SKM-1 (cell line): Measurements from ENCODE around the gene PCYOX1L.
"Not testable (repeated sequence)": the region's sequence is repeated elsewhere in the genome, so short reads cannot be mapped to it uniquely, and the experiment has no call there.

Experiments
- DNase-seq: peaks from one replicate; lab custom pipeline; 2025; ENCODE audit not compliant: unreplicated experiment; lab: John Stamatoyannopoulos, UW

The PCYOX1L gene

GRCh38 chr5:149383399-149383798, 25.6 kb downstream of the PCYOX1L start:
- DNase-seq: no peak

DNA sequence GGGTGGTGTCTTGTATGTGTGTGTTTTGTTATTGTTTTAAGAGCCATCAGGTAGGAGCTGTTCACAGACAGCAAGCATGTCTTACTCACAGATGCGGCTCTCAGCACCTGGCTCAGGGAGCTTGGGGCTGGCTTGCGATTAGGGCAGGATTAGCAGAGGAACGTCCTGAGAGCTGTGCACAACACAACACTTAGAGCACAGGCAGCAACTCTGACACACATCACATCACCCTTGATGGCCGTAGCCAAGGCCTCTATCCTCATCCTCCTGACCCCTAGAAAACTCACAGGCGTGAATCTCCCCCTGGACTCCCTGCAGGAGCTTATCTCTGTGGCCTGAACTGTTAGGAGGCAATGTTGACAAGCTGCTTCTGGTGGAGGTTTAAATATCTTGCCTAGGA, 28.3 kb downstream of the PCYOX1L start:
- no peak for DNase-seq

- no peak for DNase-seq
Measured at GRCh38 chr5:149387081-149387631, 29.3 kb downstream of the PCYOX1L start.

GRCh38 chr5:149387982-149388381, 30.1 kb downstream of the PCYOX1L start:
- DNase-seq: no peak

- no peak for DNase-seq
Measured at GRCh38 chr5:149388498-149389190, 30.8 kb downstream of the PCYOX1L start.

GRCh38 chr5:149389552-149390495, 32.0 kb downstream of the PCYOX1L start:
- DNase-seq: no peak

DNA sequence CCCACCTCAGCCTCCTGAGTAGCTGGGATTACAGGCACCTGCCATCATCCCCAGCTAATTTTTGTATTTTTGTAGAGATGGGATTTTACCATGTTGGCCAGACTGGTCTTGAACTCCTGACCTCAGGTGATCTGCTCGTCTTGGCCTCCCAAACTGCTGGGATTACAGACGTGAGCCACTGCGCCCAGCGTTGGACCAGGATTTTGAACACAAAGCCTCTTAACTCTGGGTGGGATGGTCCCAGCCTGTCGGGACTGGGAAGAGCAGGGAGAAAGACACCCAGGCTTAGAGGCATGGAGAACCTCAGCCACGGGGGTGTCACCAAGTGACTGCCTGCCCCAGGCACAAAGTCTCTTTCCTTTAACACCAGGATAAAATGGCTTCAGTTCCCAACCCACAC, 33.2 kb downstream of the PCYOX1L start:
- not testable (repeated sequence) for DNase-seq

DNA sequence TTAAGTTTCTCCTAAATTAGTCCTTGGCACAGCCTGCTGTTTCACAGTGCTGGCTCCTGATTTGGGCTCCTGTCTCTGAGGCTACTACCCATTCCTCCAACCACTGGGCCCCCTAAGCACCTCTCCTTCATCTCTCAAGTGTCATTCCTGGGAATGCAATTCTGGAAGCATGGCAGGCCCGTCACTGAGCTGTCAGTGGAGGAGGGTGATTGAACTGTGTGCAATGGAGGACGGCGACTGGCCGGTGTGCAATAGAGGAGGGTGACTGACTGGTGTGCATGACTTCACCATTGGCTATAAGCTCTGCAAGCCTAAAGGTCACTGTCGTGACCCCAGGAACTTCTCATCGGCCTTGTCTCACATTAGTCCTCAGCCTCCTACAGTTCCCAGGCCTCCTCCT, 33.7 kb downstream of the PCYOX1L start:
- DNase-seq: no peak

DNA sequence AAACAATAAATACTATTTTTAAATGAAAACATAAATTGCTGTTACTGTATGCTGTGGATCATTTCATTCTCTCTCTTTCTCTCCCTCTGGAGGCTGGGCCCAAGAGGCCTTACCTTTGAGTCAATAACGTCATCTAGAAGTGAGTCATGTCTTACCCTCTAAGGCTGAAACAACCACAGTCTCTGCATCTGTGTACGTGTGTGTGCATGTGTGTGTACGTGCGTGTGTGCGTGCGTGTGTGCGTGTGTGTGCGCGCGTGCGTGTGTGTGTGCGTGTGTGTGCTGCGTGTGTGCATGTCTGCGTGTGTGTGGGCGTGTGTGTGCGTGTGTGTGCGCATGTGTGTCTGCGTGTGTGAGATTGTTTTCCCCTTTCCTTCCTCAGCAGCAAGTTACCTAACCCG, 34.9 kb downstream of the PCYOX1L start:
- DNase-seq: no peak

DNA sequence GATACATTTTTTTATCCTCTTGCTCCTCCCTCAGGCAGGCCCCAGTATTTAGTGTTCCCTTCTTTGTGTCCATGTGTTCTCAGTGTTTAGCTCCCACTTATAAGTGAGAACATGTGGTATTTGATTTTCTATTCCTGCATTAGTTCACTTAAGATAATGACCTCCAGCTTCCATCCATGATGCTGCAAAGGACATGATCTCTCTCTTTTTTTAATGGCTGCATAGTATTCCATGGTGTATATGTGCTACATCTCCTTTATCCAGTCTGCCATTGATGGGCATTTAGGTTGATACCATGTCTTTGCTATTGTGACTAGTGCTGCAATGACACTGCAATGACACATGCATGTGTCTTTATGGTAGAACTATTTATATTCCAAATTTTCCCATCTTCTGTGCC, 37.1 kb downstream of the PCYOX1L start:
- not testable (repeated sequence) for DNase-seq

DNA sequence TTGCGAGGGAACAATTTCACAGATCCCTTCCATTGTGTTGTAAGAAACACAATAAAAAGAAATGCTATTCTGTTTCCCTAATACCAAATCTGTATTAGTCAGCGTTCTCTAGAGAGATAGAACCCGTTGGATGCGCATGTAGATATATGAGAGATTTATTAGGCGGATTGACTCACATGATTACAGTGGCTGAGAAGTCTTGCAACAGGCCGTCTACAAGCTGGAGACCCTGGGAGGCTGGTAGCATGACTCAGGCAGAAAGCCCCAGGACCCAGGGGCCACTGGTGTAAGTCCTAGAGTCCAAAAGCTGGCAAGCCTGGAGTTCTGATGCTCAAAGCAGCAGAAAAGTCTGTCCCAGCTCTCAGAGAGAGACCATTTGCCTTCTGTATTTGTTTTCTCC, 39.7 kb downstream of the PCYOX1L start:
- no peak for DNase-seq

DNA sequence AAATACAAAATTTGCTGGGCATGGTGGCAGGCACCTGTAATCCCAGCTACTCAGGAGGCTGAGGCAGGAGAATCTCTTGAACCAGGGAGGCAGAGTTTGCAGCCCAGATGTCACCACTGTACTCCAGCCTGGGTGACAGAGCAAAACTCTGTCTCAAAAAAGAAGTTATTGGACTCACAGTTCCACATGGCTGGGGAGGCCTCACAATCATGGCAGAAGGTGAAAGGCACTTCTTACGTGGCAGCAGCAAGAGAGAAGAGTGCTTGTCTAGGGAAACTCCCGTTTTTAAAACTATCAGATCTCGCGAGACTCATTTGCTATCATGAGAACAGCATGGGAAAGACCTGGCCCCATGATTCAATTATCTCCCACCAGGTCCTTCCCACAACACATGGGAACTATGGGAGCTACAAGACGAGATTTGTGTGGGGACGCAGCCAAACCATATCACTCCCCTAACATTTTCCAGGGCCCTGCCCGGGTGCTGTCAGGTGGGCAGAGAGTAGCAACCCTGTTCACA, 41.0 kb downstream of the PCYOX1L start:
- DNase-seq: not testable (repeated sequence)

- no peak for DNase-seq
Measured at GRCh38 chr5:149399775-149400174, 41.9 kb downstream of the PCYOX1L start.

GRCh38 chr5:149400304-149400703, 42.5 kb downstream of the PCYOX1L start:
- DNase-seq: no peak

GRCh38 chr5:149401051-149401450, 43.2 kb downstream of the PCYOX1L start:
- no peak for DNase-seq

- DNase-seq: no peak
Measured at GRCh38 chr5:149402291-149402690, 44.4 kb downstream of the PCYOX1L start.

GRCh38 chr5:149403923-149404745, 46.3 kb downstream of the PCYOX1L start:
- no peak for DNase-seq

DNA sequence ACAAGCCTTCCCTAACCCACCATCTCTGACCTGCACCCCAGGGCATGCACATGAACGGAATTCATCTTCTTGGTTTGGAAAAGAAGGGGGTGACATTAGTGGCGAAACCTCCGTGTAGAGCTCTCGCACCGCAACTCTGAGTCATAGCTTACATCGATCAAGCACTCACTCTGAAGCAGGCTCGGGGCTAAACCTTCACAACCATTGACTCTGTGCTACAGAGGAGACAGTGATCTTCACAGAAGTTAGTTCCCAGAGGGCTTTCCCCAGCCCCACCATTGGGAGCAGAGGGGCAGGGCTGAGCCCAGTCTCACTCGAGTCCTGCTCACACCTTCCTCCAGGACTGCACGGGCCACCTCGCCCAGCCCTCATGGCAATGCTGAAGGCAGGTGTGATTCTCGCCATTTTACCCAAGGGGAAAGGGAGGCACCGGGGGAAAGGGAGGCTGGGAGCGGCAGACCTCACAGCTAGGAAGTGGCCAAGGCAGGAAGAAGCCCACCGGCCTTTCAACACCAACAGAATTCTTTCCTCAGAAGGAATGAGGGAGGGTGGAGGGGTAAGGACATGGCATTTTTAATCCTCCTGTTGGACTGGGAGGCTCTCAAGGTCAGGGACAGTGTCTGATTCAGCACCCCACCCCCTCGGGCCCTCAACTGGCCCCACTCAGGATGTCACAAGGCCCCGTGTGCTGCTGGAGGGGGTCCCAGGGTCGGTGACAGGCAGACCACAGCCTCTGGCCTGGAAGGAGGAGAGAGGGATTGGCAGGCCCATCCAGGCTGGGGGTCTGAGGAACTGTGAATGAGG, 47.1 kb downstream of the PCYOX1L start:
- no peak for DNase-seq

GRCh38 chr5:149405550-149406202, 47.8 kb downstream of the PCYOX1L start:
- DNase-seq: no peak
